H9 (cell line): ENCODE data around the gene TRMT112. TPM values are rescaled to one million over a fixed set of nuclear protein-coding genes. Genes with fewer than 3 reads are reported as not detected.
A peak's percentile ranks its signal among the peaks of the same experiment; 100 is the strongest.

ENCODE experiments used
- DNase-seq: peaks from one replicate; pipeline ENCODE4 v3.0.0-alpha.2; 2017
- H2AFZ ChIP-seq: one replicate; pipeline ENCODE4 v1.6.1; 2013; ENCODE audit warnings: mild to moderate bottlenecking, low read length, control low read depth, moderate library complexity
- H2AK5ac ChIP-seq: 2 replicates; pipeline ENCODE4 v1.6.1; 2013; ENCODE audit warnings: low read length, control low read depth, mixed read lengths; ENCODE audit not compliant: insufficient read length
- H2BK120ac ChIP-seq: one replicate; pipeline ENCODE4 v1.6.1; 2013; ENCODE audit warnings: low read depth, mild to moderate bottlenecking, low read length, control low read depth, inconsistent platforms; ENCODE audit not compliant: poor library complexity, severe bottlenecking
- H2BK12ac ChIP-seq: 2 replicates; pipeline ENCODE4 v1.6.1; 2013; ENCODE audit warnings: low read length, control low read depth, mixed read lengths, low read depth; ENCODE audit not compliant: insufficient read length
- H2BK15ac ChIP-seq: 2 replicates; pipeline ENCODE4 v1.6.1; 2013; ENCODE audit warnings: low read depth, low read length, control low read depth
- H2BK20ac ChIP-seq: one replicate; pipeline ENCODE4 v1.6.1; 2013; ENCODE audit warnings: low read depth, mild to moderate bottlenecking, low read length, control low read depth, inconsistent platforms; ENCODE audit not compliant: poor library complexity, severe bottlenecking
- H2BK5ac ChIP-seq: 2 replicates; pipeline ENCODE4 v1.6.1; 2013; ENCODE audit warnings: low read length, control low read depth, mixed read lengths; ENCODE audit not compliant: insufficient read length
- H3K14ac ChIP-seq: 2 replicates; pipeline ENCODE4 v1.6.1; 2013; ENCODE audit warnings: low read length, control low read depth; ENCODE audit not compliant: insufficient read depth
- H3K18ac ChIP-seq: 2 replicates; pipeline ENCODE4 v1.6.1; 2013; ENCODE audit warnings: low read depth, mild to moderate bottlenecking, mixed read lengths, low read length, control low read depth; ENCODE audit not compliant: insufficient read length
- H3K23ac ChIP-seq: 2 replicates; pipeline ENCODE4 v1.6.1; 2013; ENCODE audit warnings: low read length, control low read depth, mixed read lengths, low read depth; ENCODE audit not compliant: insufficient read length
- H3K23me2 ChIP-seq: 2 replicates; pipeline ENCODE4 v1.6.1; 2013; ENCODE audit warnings: low read depth, mild to moderate bottlenecking, mixed read lengths, low read length, control low read depth; ENCODE audit not compliant: insufficient read length, poor library complexity, severe bottlenecking
- H3K27ac ChIP-seq: 2 replicates; pipeline ENCODE4 v1.5.1; 2013; ENCODE audit warnings: low read length, control low read depth, mixed read lengths, low read depth; ENCODE audit not compliant: insufficient read length
- H3K27me3 ChIP-seq: 2 replicates; pipeline ENCODE4 v1.6.1; 2013; ENCODE audit warnings: low read length, control low read depth, inconsistent platforms; ENCODE audit not compliant: insufficient read depth
- H3K4ac ChIP-seq: 2 replicates; pipeline ENCODE4 v1.6.1; 2013; ENCODE audit warnings: low read depth, mild to moderate bottlenecking, control low read depth, inconsistent platforms, low read length, moderate library complexity
- H3K4me1 ChIP-seq: 2 replicates; pipeline ENCODE4 v1.6.1; 2013; ENCODE audit warnings: low read length, control low read depth, inconsistent platforms; ENCODE audit not compliant: insufficient read depth
- H3K4me2 ChIP-seq: 2 replicates; pipeline ENCODE4 v1.6.1; 2013; ENCODE audit warnings: low read length, control low read depth, mixed read lengths; ENCODE audit not compliant: insufficient read length, insufficient read depth
- H3K56ac ChIP-seq: 2 replicates; pipeline ENCODE4 v1.6.1; 2013; ENCODE audit warnings: low read depth, mild to moderate bottlenecking, mixed read lengths, low read length, control low read depth; ENCODE audit not compliant: insufficient read length
- H3K79me1 ChIP-seq: 2 replicates; pipeline ENCODE4 v1.6.1; 2013; ENCODE audit warnings: low read depth, mild to moderate bottlenecking, moderate library complexity, low read length, control low read depth, inconsistent platforms; ENCODE audit not compliant: insufficient read depth, poor library complexity, severe bottlenecking
- H3K79me2 ChIP-seq: 2 replicates; pipeline ENCODE4 v1.6.1; 2013; ENCODE audit warnings: low read length, control low read depth, inconsistent platforms; ENCODE audit not compliant: insufficient read depth
- H3K9ac ChIP-seq: 2 replicates; pipeline ENCODE4 v1.6.1; 2013; ENCODE audit warnings: low read length, control low read depth, mixed read lengths; ENCODE audit not compliant: insufficient read length; ENCODE audit errors: extremely low read depth
- H3K9me3 ChIP-seq: one replicate; pipeline ENCODE4 v1.6.1; 2013; ENCODE audit warnings: low read depth, low read length, inconsistent platforms; ENCODE audit not compliant: control insufficient read depth
- H3T11ph ChIP-seq: one replicate; pipeline ENCODE4 v1.6.1; 2013; ENCODE audit warnings: mild to moderate bottlenecking, low read length, control low read depth, inconsistent platforms
- H4K20me1 ChIP-seq: one replicate; pipeline ENCODE4 v1.6.1; 2013; ENCODE audit not compliant: control insufficient read depth, insufficient read length, insufficient read depth
- H4K5ac ChIP-seq: 2 replicates; pipeline ENCODE4 v1.6.1; 2013; ENCODE audit warnings: low read depth, mild to moderate bottlenecking, mixed read lengths, low read length, control low read depth; ENCODE audit not compliant: insufficient read length
- H4K8ac ChIP-seq: replicated peaks from 2 replicates; pipeline ENCODE4 v1.6.1; 2013; ENCODE audit warnings: low read length, control low read depth, mixed read lengths, low read depth; ENCODE audit not compliant: insufficient read length
- H4K91ac ChIP-seq: 2 replicates; pipeline ENCODE4 v1.6.1; 2013; ENCODE audit warnings: low read depth, mild to moderate bottlenecking, moderate library complexity, mixed read lengths, low read length, control low read depth; ENCODE audit not compliant: insufficient read length
- H3K27ac Mint-ChIP-seq, 3 experiments: 2 replicates in 2 of 3; 3 replicates in 1 of 3; pipeline ENCODE4 v1.8.0; 2020 to 2021; ENCODE audit warnings: mixed read lengths in 3 of 3, mild to moderate bottlenecking in 1 of 3, moderate library complexity in 1 of 3
- H3K27me3 Mint-ChIP-seq: 2 replicates; pipeline ENCODE4 v1.8.0; 2021; ENCODE audit warnings: low read depth, mild to moderate bottlenecking, moderate library complexity, mixed read lengths
- H3K36me3 Mint-ChIP-seq, 3 experiments: 2 replicates in 2 of 3; 3 replicates in 1 of 3; pipeline ENCODE4 v1.8.0; 2020 to 2021; ENCODE audit warnings: low read depth in 3 of 3, mixed read lengths in 3 of 3; ENCODE audit not compliant: insufficient read depth in 1 of 3
- H3K4me1 Mint-ChIP-seq, 2 experiments: 2 replicates each; pipeline ENCODE4 v1.8.0; 2020; ENCODE audit warnings: mixed read lengths in 2 of 2
- H3K4me3 Mint-ChIP-seq, 2 experiments: 2 replicates in 1 of 2; 3 replicates in 1 of 2; pipeline ENCODE4 v1.8.0; 2020 to 2021; ENCODE audit warnings: mild to moderate bottlenecking in 2 of 2, mixed read lengths in 2 of 2, moderate library complexity in 1 of 2
- H3K9me3 Mint-ChIP-seq, 2 experiments: 2 replicates in 1 of 2; 3 replicates in 1 of 2; pipeline ENCODE4 v1.8.0; 2020; ENCODE audit warnings: mild to moderate bottlenecking in 2 of 2, mixed read lengths in 2 of 2, moderate library complexity in 1 of 2
- WGBS: extraction: QIAGEN DNeasy Blood & Tissue Kit; methylation state at CpG from one replicate; pipeline ENCODE4 v1.1.7; 2013; ENCODE audit warnings: missing lambda C conversion rate, low lambda C conversion rate, mixed read lengths; ENCODE audit not compliant: insufficient read length; ENCODE audit errors: extremely low coverage; 5-methylcytosine and 5-hydroxymethylcytosine counted together
- total RNA-seq: library from RNA; stranded (reverse); gene quantifications from 2 replicates; pipeline ENCODE4 v1.2.1, GENCODE V29; 2021
- TF ChIP-seq, protein P1 (sequence below): fragments of 200-600 bp; sonication (generic); conservative IDR thresholded peaks from 3 replicates; pipeline ENCODE4 v1.8.0; 2021; ENCODE audit warnings: antibody characterized with exemption, mild to moderate bottlenecking

TRMT112 gene
- total RNA-seq, 1 experiment from 2014 or later, result 315 TPM

DNA sequence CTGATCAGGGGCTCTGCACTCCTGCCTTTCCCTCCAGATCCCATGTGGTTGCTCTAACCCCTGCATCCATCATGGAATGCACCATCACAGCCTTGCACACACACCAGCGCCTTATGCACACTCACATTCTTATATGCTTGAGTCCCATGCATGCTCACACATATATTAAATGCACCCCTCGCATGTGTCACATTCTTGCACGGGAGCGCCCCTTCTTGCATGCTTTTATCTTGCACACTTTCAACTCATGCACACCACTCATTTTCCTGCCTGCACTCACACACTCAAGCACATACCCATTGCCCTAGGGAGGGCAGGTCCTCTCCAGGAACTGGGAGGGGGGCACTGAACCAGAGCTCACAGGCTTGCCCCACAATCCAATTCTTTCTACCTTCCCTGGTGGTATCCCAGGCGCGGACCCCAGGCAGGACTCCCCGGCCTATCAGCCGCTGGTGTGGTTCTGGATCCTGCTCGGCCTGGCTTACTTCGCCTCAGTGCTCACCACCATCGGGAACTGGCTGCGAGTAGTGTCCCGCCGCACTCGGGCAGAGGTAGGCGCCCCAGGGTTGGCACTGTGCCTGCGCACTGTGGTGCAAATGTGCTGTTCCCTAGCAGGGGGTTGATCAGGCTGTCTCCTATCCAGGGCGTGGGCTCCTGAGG is 19.5 kb downstream of the TRMT112 start:
- Mint-ChIP-seq H3K4me1 (peaks cover 8 to 23% of the 10 kb centered on the region in 2 experiments; a peak in 3 of 4 replicates), H3K27ac (no peak overlapping the region; a peak in 1 of 7 replicates), H3K9me3 (peaks cover 0 to 3% of the 10 kb centered on the region in 2 experiments; a peak in 2 of 5 replicates), H3K4me3 (no peak overlapping the region), H3K27me3 (peaks cover 98% of the 10 kb centered on the region), H3K36me3 (peaks cover 0 to 2% (median 0%) of the 10 kb centered on the region in 3 experiments; a peak in 2 of 7 replicates)
- WGBS, result no CpG with 5 or more reads among the region's 18 CpGs
- Histone ChIP-seq H3K56ac (no peak overlapping the region), H2BK12ac (no peak overlapping the region), H3K9ac (no peak overlapping the region), H3K79me2 (no peaks in the 10 kb centered on the region), H3K4me2 (peak overlapping the region; percentile 2), H4K91ac (no peak overlapping the region), H3T11ph (no peak overlapping the region), H3K23ac (no peak overlapping the region), H3K14ac (no peak overlapping the region), H4K20me1 (no peaks in the 10 kb centered on the region), H2BK15ac (no peak overlapping the region), H3K27me3 (peaks cover 74% of the 10 kb centered on the region), H3K23me2 (peaks cover 12% of the 10 kb centered on the region), H3K4me1 (no peaks in the 10 kb centered on the region), H3K79me1 (no peaks in the 10 kb centered on the region), H2BK5ac (no peak overlapping the region), H2AK5ac (no peak overlapping the region), H2BK20ac (no peak overlapping the region), H3K4ac (no peak overlapping the region), H2AFZ (no peak overlapping the region), H3K9me3 (no peaks in the 10 kb centered on the region), H4K5ac (no peak overlapping the region), H2BK120ac (no peak overlapping the region), H3K18ac (no peak overlapping the region), H4K8ac (no peak overlapping the region), H3K27ac (no peak overlapping the region)
- TF ChIP-seq, protein P1, sequence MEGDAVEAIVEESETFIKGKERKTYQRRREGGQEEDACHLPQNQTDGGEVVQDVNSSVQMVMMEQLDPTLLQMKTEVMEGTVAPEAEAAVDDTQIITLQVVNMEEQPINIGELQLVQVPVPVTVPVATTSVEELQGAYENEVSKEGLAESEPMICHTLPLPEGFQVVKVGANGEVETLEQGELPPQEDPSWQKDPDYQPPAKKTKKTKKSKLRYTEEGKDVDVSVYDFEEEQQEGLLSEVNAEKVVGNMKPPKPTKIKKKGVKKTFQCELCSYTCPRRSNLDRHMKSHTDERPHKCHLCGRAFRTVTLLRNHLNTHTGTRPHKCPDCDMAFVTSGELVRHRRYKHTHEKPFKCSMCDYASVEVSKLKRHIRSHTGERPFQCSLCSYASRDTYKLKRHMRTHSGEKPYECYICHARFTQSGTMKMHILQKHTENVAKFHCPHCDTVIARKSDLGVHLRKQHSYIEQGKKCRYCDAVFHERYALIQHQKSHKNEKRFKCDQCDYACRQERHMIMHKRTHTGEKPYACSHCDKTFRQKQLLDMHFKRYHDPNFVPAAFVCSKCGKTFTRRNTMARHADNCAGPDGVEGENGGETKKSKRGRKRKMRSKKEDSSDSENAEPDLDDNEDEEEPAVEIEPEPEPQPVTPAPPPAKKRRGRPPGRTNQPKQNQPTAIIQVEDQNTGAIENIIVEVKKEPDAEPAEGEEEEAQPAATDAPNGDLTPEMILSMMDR, result no peak
- DNase-seq, result no peak
